K562 (cell line): ENCODE results near the gene PPIF. TPM values are rescaled to one million over a fixed set of nuclear protein-coding genes. Genes with fewer than 3 reads are reported as not detected.
A peak's percentile ranks its signal among the peaks of the same experiment; 100 is the strongest.

Experiments
- ATAC-seq: fragments of 200-7000 bp; cut with Tn5 transposase; 3 replicates; pipeline ENCODE4 v1.9.1; 2020; ENCODE audit warnings: moderate library complexity
- BruUV-seq: library from RNA; stranded (reverse); fragments of 400-500 nt; replicated peaks from 2 replicates; lab custom pipeline; 2021; lab: Mats Ljungman, UMichigan
- CTCF ChIA-PET: fragments of 300-600 bp; formaldehyde crosslinking; extraction: SDS; loops from one replicate; lab custom pipeline; 2021; ENCODE audit warnings: low intra/inter-chr PET ratio; lab: Yijun Ruan, JAX
- POLR2A ChIA-PET: fragments of 300-600, 350-650 bp; sonication (Branson Sonifier 250); formaldehyde crosslinking; extraction: SDS; loops from one replicate; lab custom pipeline; 2021; ENCODE audit warnings: antibody characterized with exemption, inconsistent platforms; lab: Yijun Ruan, JAX
- DNase-seq, 4 experiments: peaks; one replicate each; pipeline versions ENCODE4 v3.0.0 to v3.0.0-alpha.2; 2011 to 2018; ENCODE audit warnings: low spot score in 3 of 4, mixed read lengths in 3 of 4; ENCODE audit errors: extremely low read depth in 1 of 4
- FAIRE-seq: peaks from 2 replicates; lab custom pipeline; 2011; peaks lifted over from hg19 to GRCh38; lab: Jason Lieb, UNC
- H2AFZ ChIP-seq: 2 replicates; pipeline ENCODE4 v1.6.0; 2011; ENCODE audit warnings: low read depth, low read length, control low read depth, inconsistent platforms
- H3K27ac ChIP-seq: fragments of 200-600 bp; 3 replicates; pipeline ENCODE4 v1.8.0; 2011; ENCODE audit warnings: low read depth, mild to moderate bottlenecking, control low read depth, inconsistent platforms, low read length, moderate library complexity, mixed read lengths; ENCODE audit errors: extremely low read depth
- H3K27me3 ChIP-seq, 2 experiments: fragments of 300-600 bp in 1 of 2; 2 replicates in 1 of 2; 3 replicates in 1 of 2; pipeline versions ENCODE4 v1.6.0 to v1.8.0; 2011; ENCODE audit warnings: inconsistent platforms in 2 of 2, low read length in 2 of 2, mild to moderate bottlenecking in 1 of 2, mixed read lengths in 1 of 2, moderate library complexity in 1 of 2; ENCODE audit not compliant: control insufficient read depth in 2 of 2, insufficient read depth in 2 of 2
- H3K36me3 ChIP-seq: fragments of 300-600 bp; 3 replicates; pipeline ENCODE4 v1.8.0; 2011; ENCODE audit warnings: mild to moderate bottlenecking, low read length, inconsistent platforms; ENCODE audit not compliant: control insufficient read depth, insufficient read depth
- H3K4me1 ChIP-seq, 2 experiments: fragments of 200-600 bp in 1 of 2; replicated peaks in 1 of 2; 2 replicates in 1 of 2; 3 replicates in 1 of 2; pipeline versions ENCODE4 v1.5.1 to v1.8.0; 2011; ENCODE audit warnings: inconsistent platforms in 2 of 2, low read length in 2 of 2, mild to moderate bottlenecking in 1 of 2, mixed read lengths in 1 of 2, moderate library complexity in 1 of 2; ENCODE audit not compliant: control insufficient read depth in 2 of 2, insufficient read depth in 2 of 2
- H3K4me2 ChIP-seq: 2 replicates; pipeline ENCODE4 v1.6.1; 2011; ENCODE audit warnings: low read length, control low read depth, inconsistent platforms, mixed read lengths; ENCODE audit not compliant: insufficient read depth
- H3K4me3 ChIP-seq: fragments of 200-600 bp; sonication (generic), shearing (Covaris generic); 2 replicates; pipeline ENCODE4 v1.5.1; 2016; ENCODE audit warnings: control low read depth, inconsistent platforms
- H3K79me2 ChIP-seq: fragments of 200-600 bp; 3 replicates; pipeline ENCODE4 v1.8.0; 2011; ENCODE audit warnings: low read length, inconsistent platforms; ENCODE audit not compliant: control insufficient read depth, insufficient read depth
- H3K9ac ChIP-seq, 2 experiments: 2 replicates each; pipeline versions ENCODE4 v1.6.0 to v1.6.1; 2011; ENCODE audit warnings: low read depth in 2 of 2, low read length in 2 of 2, control low read depth in 1 of 2, inconsistent platforms in 1 of 2, mild to moderate bottlenecking in 1 of 2, mixed read lengths in 1 of 2; ENCODE audit not compliant: insufficient read depth in 1 of 2
- H3K9me1 ChIP-seq: one replicate; pipeline ENCODE4 v1.6.0; 2011; ENCODE audit warnings: inconsistent platforms, mild to moderate bottlenecking, low read length, moderate library complexity; ENCODE audit not compliant: control insufficient read depth, insufficient read depth
- H3K9me3 ChIP-seq: replicated peaks from 2 replicates; pipeline ENCODE4 v1.5.1; 2011; ENCODE audit warnings: low read depth, low read length, inconsistent platforms; ENCODE audit not compliant: control insufficient read depth, insufficient read depth
- H4K20me1 ChIP-seq: replicated peaks from 2 replicates; pipeline ENCODE4 v1.6.1; 2011; ENCODE audit warnings: low read length, inconsistent platforms, mixed read lengths; ENCODE audit not compliant: control insufficient read depth, insufficient read depth
- CBFA2T2 ChIP-seq: fragments of 450-650 bp; conservative IDR thresholded peaks from 2 replicates; pipeline ENCODE4 v1.6.1; 2017; ENCODE audit warnings: mild to moderate bottlenecking
- CBFA2T3 ChIP-seq: fragments of 450-650 bp; IDR thresholded peaks from 2 replicates; pipeline ENCODE4 v1.6.1; 2017
- DACH1 ChIP-seq: fragments of 450-650 bp; IDR thresholded peaks from 2 replicates; pipeline ENCODE4 v1.6.1; 2018; ENCODE audit not compliant: partially characterized antibody
- EP400 ChIP-seq: fragments of 450-650 bp; IDR thresholded peaks from 2 replicates; pipeline ENCODE4 v1.6.1; 2017; ENCODE audit warnings: antibody characterized with exemption, mild to moderate bottlenecking, moderate library complexity
- FOXA3 ChIP-seq, 2 experiments: fragments of 450-650 bp in 1 of 2; sonication (generic) in 1 of 2; formaldehyde crosslinking; IDR thresholded peaks in 1 of 2; conservative IDR thresholded peaks in 1 of 2; 2 replicates each; pipeline versions ENCODE4 v1.4.0 to v1.8.0; 2020 to 2022; ENCODE audit warnings: mild to moderate bottlenecking in 2 of 2, missing genetic modification reagents in 1 of 2
- HDAC1 ChIP-seq, 2 experiments: fragments of 450-650 bp; IDR thresholded peaks; 2 replicates each; pipeline ENCODE4 v1.6.1; 2016 to 2017; ENCODE audit warnings: inconsistent platforms in 1 of 2, mild to moderate bottlenecking in 1 of 2, moderate library complexity in 1 of 2
- KLF10 ChIP-seq: fragments of 250-450 bp; sonication (Bioruptor Pico); IDR thresholded peaks from 2 replicates; pipeline ENCODE4 v1.6.1; 2021; ENCODE audit warnings: matching md5 sums
- POLR2AphosphoS5 ChIP-seq: IDR thresholded peaks from 2 replicates; pipeline ENCODE4 v1.6.1; 2011; ENCODE audit warnings: mild to moderate bottlenecking, low read depth, low read length, moderate library complexity; ENCODE audit not compliant: control insufficient read depth, insufficient read depth
- RBM34 ChIP-seq: fragments of 200-400 bp; formaldehyde crosslinking; IDR thresholded peaks from 2 replicates; pipeline ENCODE4 v1.6.1; 2018; ENCODE audit warnings: low read length, borderline replicate concordance; ENCODE audit not compliant: insufficient read depth
- SIN3A ChIP-seq, 2 experiments: fragments of 150-350 bp in 1 of 2; IDR thresholded peaks; 2 replicates each; pipeline ENCODE4 v1.6.1; 2011 to 2016; ENCODE audit warnings: borderline replicate concordance in 2 of 2, low read depth in 2 of 2, low read length in 2 of 2, mild to moderate bottlenecking in 2 of 2, moderate library complexity in 2 of 2; ENCODE audit not compliant: control insufficient read depth in 1 of 2
- TCF3 ChIP-seq: sonication (generic); formaldehyde crosslinking; IDR thresholded peaks from 2 replicates; pipeline ENCODE4 v1.4.0; 2020; ENCODE audit warnings: mild to moderate bottlenecking, missing genetic modification reagents
- ZBTB7A ChIP-seq: IDR thresholded peaks from 2 replicates; pipeline ENCODE4 v1.6.1; 2011; ENCODE audit warnings: low read depth, mild to moderate bottlenecking, low read length, moderate library complexity, borderline replicate concordance; ENCODE audit not compliant: control insufficient read depth
- ZC3H11A ChIP-seq: IDR thresholded peaks from 2 replicates; pipeline ENCODE4 v1.6.1; 2012; ENCODE audit warnings: low read depth, low read length, improper control_type of control experiment
- ZKSCAN1 ChIP-seq: fragments of 150-350 bp; IDR thresholded peaks from 2 replicates; pipeline ENCODE4 v1.6.1; 2016; ENCODE audit warnings: low read depth, low read length
- ZNF436 ChIP-seq: fragments of 250-450, 450-650 bp; sonication (Bioruptor Pico); formaldehyde crosslinking; IDR thresholded peaks from 2 replicates; pipeline ENCODE4 v1.7.0; 2020; ENCODE audit warnings: mild to moderate bottlenecking
- WGBS: fragments of 100-300 bp; shearing (Covaris generic); methylation state at CpG from one replicate; pipeline ENCODE4 v1.1.6; 2016; ENCODE audit warnings: low coverage, mixed read lengths; ENCODE audit not compliant: insufficient coverage; ENCODE audit errors: missing lambda C conversion rate; 5-methylcytosine and 5-hydroxymethylcytosine counted together
- in situ Hi-C: fragments of 300-500 bp; cut with MboI; formaldehyde crosslinking; loops from 4 replicates; pipeline ENCODE4 v1.15.0; 2018; ENCODE audit warnings: inconsistent platforms, mixed read lengths
- intact Hi-C: fragments of 100-400 bp; cut with micrococcal nuclease; formaldehyde crosslinking; loops from 2 replicates; pipeline ENCODE4 v1.14.2; 2022
- polyA plus RNA-seq, 8 experiments: library from polyadenylated mRNA; depleted of rRNA in 4 of 8; stranded (reverse) in 5 of 8; unstranded in 3 of 8; fragments of >200 nt; fragmentation: Nextera tagmentation in 2 of 8; fragmentation: Illumina TruSeq in 1 of 8; extraction: Ambion mirVana in 2 of 8; extraction: Trizol in 1 of 8; gene quantifications; 2 replicates each; pipeline versions ENCODE4 v1.2.1 to v1.2.3, GENCODE V29; 2011 to 2014; ENCODE audit warnings: inconsistent platforms in 1 of 8, missing spikeins in 1 of 8
- total RNA-seq, 7 experiments: library from RNA; depleted of rRNA in 6 of 7; stranded (reverse); fragments of >200 nt in 6 of 7; fragmentation: Illumina TruSeq in 2 of 7; extraction: Trizol in 2 of 7; gene quantifications; 2 replicates each; pipeline versions ENCODE4 v1.2.1 to v1.2.3, GENCODE V29; 2011 to 2021; ENCODE audit warnings: low replicate concordance in 1 of 7
- TF ChIP-seq, protein P1 (sequence below): sonication (generic); formaldehyde crosslinking; IDR thresholded peaks from 2 replicates; pipeline ENCODE4 v1.8.0; 2022; ENCODE audit warnings: missing genetic modification reagents, mild to moderate bottlenecking, moderate library complexity, borderline replicate concordance

Gene PPIF
- total and polyA plus RNA-seq, 9 of the 15 experiments (the other 6 are each of a cell fraction or from before 2014, with no cell fraction given), result 40.9 to 287 (median 117) TPM

DNA sequence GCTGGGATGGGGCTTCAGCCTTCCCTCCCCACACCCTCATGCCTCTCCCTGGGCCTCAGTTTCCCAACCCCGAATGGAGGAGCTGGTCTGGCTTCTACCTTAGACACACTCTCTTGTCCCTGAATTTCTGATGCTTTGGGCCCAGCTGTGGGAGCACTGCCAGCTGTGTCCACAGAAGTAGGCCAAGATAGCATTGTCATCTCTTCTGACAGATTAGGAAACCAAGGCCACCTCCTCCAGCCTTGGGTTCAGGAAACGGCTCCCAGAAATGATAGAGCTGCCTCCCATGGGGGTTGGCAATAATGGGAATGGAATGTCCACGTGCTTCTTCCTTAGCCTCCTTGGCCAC is 1.3 kb downstream of the PPIF start:
- Histone ChIP-seq H3K4me3 (peak overlapping the region; percentile 88), H3K4me2 (peak overlapping the region; percentile 88), H3K27me3 (no peaks in the 10 kb centered on the region), H3K27ac (peak overlapping the region; percentile 96), H3K9ac (peak overlapping the region; percentile 95 to 99), H3K36me3 (peaks cover 54% of the 10 kb centered on the region), H3K9me1 (peaks cover 21% of the 10 kb centered on the region), H4K20me1 (peaks cover 25% of the 10 kb centered on the region), H3K9me3 (no peaks in the 10 kb centered on the region), H3K4me1 (peaks cover 25 to 50% of the 10 kb centered on the region in 2 experiments)
- ATAC-seq (no peak), DNase-seq (peak; percentile 24 to 55 (median 40)), FAIRE-seq (no peak)
- 11% methylated on average over 3 of the region's 3 CpGs for WGBS
- intact Hi-C loops, result no loop called here
- POLR2A ChIA-PET, result interaction anchor here (0.5 to 2.7 kb wide), 11 partner anchors 9 to 1301 kb away, joined by 3 to 9 read pairs (median 5); partner anchors contain the start of gene ZCCHC24
- in situ Hi-C loops, result no loop called here
- 0 out of 2 replicates have a peak, but pooled peaks have one; percentile 4 for TF ChIP-seq POLR2AphosphoS5
- peak; percentile 29; the same call in 1 of the 2 replicates for TF ChIP-seq TCF3 (CRISPR knock-in tag)
- TF ChIP-seq, protein P1, sequence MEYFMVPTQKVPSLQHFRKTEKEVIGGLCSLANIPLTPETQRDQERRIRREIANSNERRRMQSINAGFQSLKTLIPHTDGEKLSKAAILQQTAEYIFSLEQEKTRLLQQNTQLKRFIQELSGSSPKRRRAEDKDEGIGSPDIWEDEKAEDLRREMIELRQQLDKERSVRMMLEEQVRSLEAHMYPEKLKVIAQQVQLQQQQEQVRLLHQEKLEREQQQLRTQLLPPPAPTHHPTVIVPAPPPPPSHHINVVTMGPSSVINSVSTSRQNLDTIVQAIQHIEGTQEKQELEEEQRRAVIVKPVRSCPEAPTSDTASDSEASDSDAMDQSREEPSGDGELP, result peak; percentile 61
- no peak for TF ChIP-seq ZC3H11A
- TF ChIP-seq ZNF436, result no peak
- peak; percentile 26 for TF ChIP-seq DACH1
- 0 out of 4 replicates have a peak, but pooled peaks of 1 of the 2 experiments have one; percentile 35 for TF ChIP-seq HDAC1 (IDR thresholded peaks at IDR 0.05)
- no peak for TF ChIP-seq KLF10
- TF ChIP-seq CBFA2T2, result peak; percentile 48; the same call in 1 of the 2 replicates
- TF ChIP-seq ZKSCAN1, result 0 out of 2 replicates have a peak, but pooled peaks have one; percentile 9
- peak; percentile 68 for TF ChIP-seq CBFA2T3
- TF ChIP-seq ZBTB7A, result no peak
- peak in 1 of 2 experiments; percentile 75; a peak in 2 of 4 replicates for TF ChIP-seq FOXA3 (CRISPR knock-in tag; conservative IDR thresholded peaks at IDR 0.05 in 1 of 2, IDR thresholded peaks at IDR 0.05 in 1 of 2)
- TF ChIP-seq SIN3A (IDR thresholded peaks at IDR 0.05; ENCODE audit: borderline replicate concordance in 2 of 2, control insufficient read depth in 1 of 2, low read depth in 2 of 2, low read length in 2 of 2), result 0 out of 4 replicates have a peak, but pooled peaks have one; percentile 1 to 5
- no peak for TF ChIP-seq RBM34
- TF ChIP-seq EP400, result no peak
- TF ChIP-seq, all 486 proteins: peak for 10
- BruUV-seq, result TSS peak; percentile 32
- H3K79me2 ChIP-seq, result peaks cover 39% of the 10 kb centered on the region
- CTCF ChIA-PET, result no interaction called here
- no peak overlapping the region for H2AFZ ChIP-seq
